Tibial nerve (tissue), 4 donors: ENCODE results near the gene INSYN2B.

Experiments used
- EP300 ChIP-seq, 2 donors: sonication (generic); formaldehyde crosslinking; IDR thresholded peaks; one replicate each; pipeline ENCODE4 v1.6.1; 2017; ENCODE audit warnings: antibody characterized with exemption in 2 of 2, mild to moderate bottlenecking in 1 of 2
- POLR2A ChIP-seq, 2 donors: fragments of 450-650 bp; IDR thresholded peaks; one replicate each; pipeline ENCODE4 v1.6.1; 2017; ENCODE audit warnings: antibody characterized with exemption in 2 of 2, mild to moderate bottlenecking in 2 of 2, moderate library complexity in 2 of 2
- TF ChIP-seq, protein P1 (sequence below), 5 experiments: fragments of 200-600 bp in 3 of 5; fragments of 450-650 bp in 2 of 5; sonication (generic) in 3 of 5; IDR thresholded peaks; one replicate each; pipeline ENCODE4 v1.5.1; 2016 to 2019; ENCODE audit warnings: antibody characterized with exemption in 5 of 5, mild to moderate bottlenecking in 3 of 5, moderate library complexity in 2 of 5

DNA sequence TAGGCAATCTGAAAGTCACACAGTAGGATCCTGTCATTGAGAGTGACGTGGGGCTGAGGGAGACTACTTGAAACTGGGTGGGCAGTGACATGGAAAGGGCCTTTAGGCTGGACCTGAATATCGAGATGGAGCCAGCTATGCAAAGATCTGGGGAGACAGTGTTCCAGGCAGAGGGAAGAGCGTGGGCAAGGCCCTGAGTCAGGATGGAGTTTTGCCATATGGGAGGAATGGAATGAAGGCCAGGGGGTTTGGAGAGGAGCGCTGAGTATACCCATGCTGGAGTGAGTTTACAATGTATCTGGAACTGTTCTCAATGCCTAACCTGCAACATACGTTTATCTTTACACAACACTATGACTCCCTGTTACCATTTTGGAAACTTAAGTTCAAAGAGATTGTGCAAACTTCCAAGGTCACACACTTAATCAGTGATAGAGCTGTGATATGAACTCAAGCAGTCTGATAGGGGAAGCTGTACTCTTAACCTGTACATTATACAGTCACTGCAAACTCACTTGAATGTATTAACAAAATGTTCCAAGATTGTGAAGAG is 33.5 kb downstream of the INSYN2B start:
- no peak for TF ChIP-seq POLR2A (IDR thresholded peaks at IDR 0.05)
- TF ChIP-seq, protein P1, sequence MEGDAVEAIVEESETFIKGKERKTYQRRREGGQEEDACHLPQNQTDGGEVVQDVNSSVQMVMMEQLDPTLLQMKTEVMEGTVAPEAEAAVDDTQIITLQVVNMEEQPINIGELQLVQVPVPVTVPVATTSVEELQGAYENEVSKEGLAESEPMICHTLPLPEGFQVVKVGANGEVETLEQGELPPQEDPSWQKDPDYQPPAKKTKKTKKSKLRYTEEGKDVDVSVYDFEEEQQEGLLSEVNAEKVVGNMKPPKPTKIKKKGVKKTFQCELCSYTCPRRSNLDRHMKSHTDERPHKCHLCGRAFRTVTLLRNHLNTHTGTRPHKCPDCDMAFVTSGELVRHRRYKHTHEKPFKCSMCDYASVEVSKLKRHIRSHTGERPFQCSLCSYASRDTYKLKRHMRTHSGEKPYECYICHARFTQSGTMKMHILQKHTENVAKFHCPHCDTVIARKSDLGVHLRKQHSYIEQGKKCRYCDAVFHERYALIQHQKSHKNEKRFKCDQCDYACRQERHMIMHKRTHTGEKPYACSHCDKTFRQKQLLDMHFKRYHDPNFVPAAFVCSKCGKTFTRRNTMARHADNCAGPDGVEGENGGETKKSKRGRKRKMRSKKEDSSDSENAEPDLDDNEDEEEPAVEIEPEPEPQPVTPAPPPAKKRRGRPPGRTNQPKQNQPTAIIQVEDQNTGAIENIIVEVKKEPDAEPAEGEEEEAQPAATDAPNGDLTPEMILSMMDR (IDR thresholded peaks at IDR 0.05): no peak
- TF ChIP-seq EP300 (IDR thresholded peaks at IDR 0.05): no peak
